ENCODE data around the gene RPIA.
"Not testable (repeated sequence)": the region's sequence is repeated elsewhere in the genome, so short reads cannot be mapped to it uniquely, and the experiment has no call there.

Gene RPIA

GRCh38 chr2:88760819-88761598, 69.5 kb downstream of the RPIA start:
- Mint-ChIP-seq H3K4me1 (no peaks in the 10 kb centered on the region), H3K27ac (no peak overlapping the region), H3K27me3 (ENCODE audit: low read depth) (peaks cover 29% of the 10 kb centered on the region), H3K36me3 (ENCODE audit: low read depth) (peaks cover 12% of the 10 kb centered on the region), H3K9me3 (peaks cover 26% of the 10 kb centered on the region), H3K4me3 (no peak overlapping the region)
- TF ChIP-seq CTCF (IDR thresholded peaks at IDR 0.05; ENCODE audit: unreplicated experiment in 3 of 3): no peak

- peaks cover 16% of the 10 kb centered on the region for H3K9me3 Mint-ChIP-seq
- H3K4me3 Mint-ChIP-seq: no peak overlapping the region
- H3K36me3 Mint-ChIP-seq (ENCODE audit: low read depth): no peaks in the 10 kb centered on the region
- H3K27me3 Mint-ChIP-seq (ENCODE audit: low read depth): peaks cover 44% of the 10 kb centered on the region
- no peak for TF ChIP-seq CTCF (IDR thresholded peaks at IDR 0.05; ENCODE audit: unreplicated experiment in 3 of 3)
- H3K27ac Mint-ChIP-seq: no peak overlapping the region
- H3K4me1 Mint-ChIP-seq: no peaks in the 10 kb centered on the region
Measured at GRCh38 chr2:88764141-88764849, 72.8 kb downstream of the RPIA start.

GRCh38 chr2:88764850-88765153, 73.3 kb downstream of the RPIA start:
- no peaks in the 10 kb centered on the region for H3K4me1 Mint-ChIP-seq
- no peak overlapping the region for H3K27ac Mint-ChIP-seq
- H3K27me3 Mint-ChIP-seq (ENCODE audit: low read depth): peaks cover 44% of the 10 kb centered on the region
- peaks cover 16% of the 10 kb centered on the region for H3K9me3 Mint-ChIP-seq
- H3K36me3 Mint-ChIP-seq (ENCODE audit: low read depth): no peaks in the 10 kb centered on the region
- TF ChIP-seq CTCF (IDR thresholded peaks at IDR 0.05; ENCODE audit: unreplicated experiment in 3 of 3): no peak
- no peak overlapping the region for H3K4me3 Mint-ChIP-seq

- no peaks in the 10 kb centered on the region for H3K36me3 Mint-ChIP-seq (ENCODE audit: low read depth)
- peaks cover 49% of the 10 kb centered on the region for H3K27me3 Mint-ChIP-seq (ENCODE audit: low read depth)
- no peaks in the 10 kb centered on the region for H3K4me1 Mint-ChIP-seq
- H3K9me3 Mint-ChIP-seq: peaks cover 13% of the 10 kb centered on the region
- H3K4me3 Mint-ChIP-seq: peak overlapping the region; percentile 63 to 75 (median 72)
- TF ChIP-seq CTCF (IDR thresholded peaks at IDR 0.05; ENCODE audit: unreplicated experiment in 3 of 3): no peak
- H3K27ac Mint-ChIP-seq: no peak overlapping the region
Measured at GRCh38 chr2:88765154-88765888, 73.8 kb downstream of the RPIA start.

GRCh38 chr2:88765889-88766481, 74.5 kb downstream of the RPIA start:
- Mint-ChIP-seq H3K9me3 (peaks cover 13% of the 10 kb centered on the region), H3K27me3 (ENCODE audit: low read depth) (peaks cover 49% of the 10 kb centered on the region), H3K4me3 (peak overlapping the region; percentile 63 to 75 (median 72))
- H3K4me1 Mint-ChIP-seq; H3K36me3 Mint-ChIP-seq (ENCODE audit: low read depth); H3K27ac Mint-ChIP-seq: not testable (repeated sequence)

- Mint-ChIP-seq H3K36me3 (ENCODE audit: low read depth) (no peaks in the 10 kb centered on the region), H3K4me3 (no peak overlapping the region), H3K27me3 (ENCODE audit: low read depth) (peaks cover 33% of the 10 kb centered on the region), H3K9me3 (peaks cover 2% of the 10 kb centered on the region), H3K27ac (no peak overlapping the region), H3K4me1 (no peaks in the 10 kb centered on the region)
- no peak for TF ChIP-seq CTCF (IDR thresholded peaks at IDR 0.05; ENCODE audit: unreplicated experiment in 3 of 3)
Measured at GRCh38 chr2:88770016-88770415, 78.5 kb downstream of the RPIA start.

GRCh38 chr2:88773233-88774028, 82.0 kb downstream of the RPIA start:
- not testable (repeated sequence) for H3K27me3 Mint-ChIP-seq (ENCODE audit: low read depth); H3K36me3 Mint-ChIP-seq (ENCODE audit: low read depth); H3K27ac Mint-ChIP-seq; H3K4me1 Mint-ChIP-seq; H3K4me3 Mint-ChIP-seq; H3K9me3 Mint-ChIP-seq

- not testable (repeated sequence) for H3K27me3 Mint-ChIP-seq (ENCODE audit: low read depth); H3K4me3 Mint-ChIP-seq; H3K9me3 Mint-ChIP-seq; H3K36me3 Mint-ChIP-seq (ENCODE audit: low read depth); H3K27ac Mint-ChIP-seq; H3K4me1 Mint-ChIP-seq
Measured at GRCh38 chr2:88789213-88789612, 97.7 kb downstream of the RPIA start.
